ENCODE data around the gene DNAH10. TPM values are rescaled to one million over a fixed set of nuclear protein-coding genes. Genes with fewer than 3 reads are reported as not detected.
A peak's percentile ranks its signal among the peaks of the same experiment; 100 is the strongest.

DNAH10 gene
- total and polyA plus RNA-seq, 10 of the 15 experiments (the other 5 are each of a cell fraction or from before 2014, with no cell fraction given) = 0.01 to 0.32 (median 0.06) TPM

GRCh38 chr12:123972457-123973401, 210.6 kb downstream of the DNAH10 start, which contains the start of the genes CCDC92 and ZNF664 (continued):
- TF ChIP-seq, protein P1, sequence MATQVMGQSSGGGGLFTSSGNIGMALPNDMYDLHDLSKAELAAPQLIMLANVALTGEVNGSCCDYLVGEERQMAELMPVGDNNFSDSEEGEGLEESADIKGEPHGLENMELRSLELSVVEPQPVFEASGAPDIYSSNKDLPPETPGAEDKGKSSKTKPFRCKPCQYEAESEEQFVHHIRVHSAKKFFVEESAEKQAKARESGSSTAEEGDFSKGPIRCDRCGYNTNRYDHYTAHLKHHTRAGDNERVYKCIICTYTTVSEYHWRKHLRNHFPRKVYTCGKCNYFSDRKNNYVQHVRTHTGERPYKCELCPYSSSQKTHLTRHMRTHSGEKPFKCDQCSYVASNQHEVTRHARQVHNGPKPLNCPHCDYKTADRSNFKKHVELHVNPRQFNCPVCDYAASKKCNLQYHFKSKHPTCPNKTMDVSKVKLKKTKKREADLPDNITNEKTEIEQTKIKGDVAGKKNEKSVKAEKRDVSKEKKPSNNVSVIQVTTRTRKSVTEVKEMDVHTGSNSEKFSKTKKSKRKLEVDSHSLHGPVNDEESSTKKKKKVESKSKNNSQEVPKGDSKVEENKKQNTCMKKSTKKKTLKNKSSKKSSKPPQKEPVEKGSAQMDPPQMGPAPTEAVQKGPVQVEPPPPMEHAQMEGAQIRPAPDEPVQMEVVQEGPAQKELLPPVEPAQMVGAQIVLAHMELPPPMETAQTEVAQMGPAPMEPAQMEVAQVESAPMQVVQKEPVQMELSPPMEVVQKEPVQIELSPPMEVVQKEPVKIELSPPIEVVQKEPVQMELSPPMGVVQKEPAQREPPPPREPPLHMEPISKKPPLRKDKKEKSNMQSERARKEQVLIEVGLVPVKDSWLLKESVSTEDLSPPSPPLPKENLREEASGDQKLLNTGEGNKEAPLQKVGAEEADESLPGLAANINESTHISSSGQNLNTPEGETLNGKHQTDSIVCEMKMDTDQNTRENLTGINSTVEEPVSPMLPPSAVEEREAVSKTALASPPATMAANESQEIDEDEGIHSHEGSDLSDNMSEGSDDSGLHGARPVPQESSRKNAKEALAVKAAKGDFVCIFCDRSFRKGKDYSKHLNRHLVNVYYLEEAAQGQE (IDR thresholded peaks at IDR 0.05; ENCODE audit: low read depth, low read length) = no peak
- TF ChIP-seq WRNIP1 (IDR thresholded peaks at IDR 0.05; ENCODE audit: borderline replicate concordance, low read depth, low read length) = no peak
- TF ChIP-seq ZNF274 (IDR thresholded peaks at IDR 0.05; ENCODE audit: insufficient read depth, insufficient read length) = no peak
- TF ChIP-seq BACH1 (IDR thresholded peaks at IDR 0.05; ENCODE audit: borderline replicate concordance) = peak; percentile 64; the same call in 1 of the 2 replicates
- TF ChIP-seq IKZF2 (IDR thresholded peaks at IDR 0.05) = no peak
- no peak for TF ChIP-seq BMI1 (IDR thresholded peaks at IDR 0.05; ENCODE audit: borderline replicate concordance)
- TF ChIP-seq MXI1 (IDR thresholded peaks at IDR 0.05; ENCODE audit: low read depth, low read length) = no peak
- TF ChIP-seq, protein P2, sequence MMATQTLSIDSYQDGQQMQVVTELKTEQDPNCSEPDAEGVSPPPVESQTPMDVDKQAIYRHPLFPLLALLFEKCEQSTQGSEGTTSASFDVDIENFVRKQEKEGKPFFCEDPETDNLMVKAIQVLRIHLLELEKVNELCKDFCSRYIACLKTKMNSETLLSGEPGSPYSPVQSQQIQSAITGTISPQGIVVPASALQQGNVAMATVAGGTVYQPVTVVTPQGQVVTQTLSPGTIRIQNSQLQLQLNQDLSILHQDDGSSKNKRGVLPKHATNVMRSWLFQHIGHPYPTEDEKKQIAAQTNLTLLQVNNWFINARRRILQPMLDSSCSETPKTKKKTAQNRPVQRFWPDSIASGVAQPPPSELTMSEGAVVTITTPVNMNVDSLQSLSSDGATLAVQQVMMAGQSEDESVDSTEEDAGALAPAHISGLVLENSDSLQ (IDR thresholded peaks at IDR 0.05) = no peak
- TF ChIP-seq LARP7 (IDR thresholded peaks at IDR 0.05) = peak; percentile 64; the same call in 1 of the 2 replicates
- TF ChIP-seq, protein P3, sequence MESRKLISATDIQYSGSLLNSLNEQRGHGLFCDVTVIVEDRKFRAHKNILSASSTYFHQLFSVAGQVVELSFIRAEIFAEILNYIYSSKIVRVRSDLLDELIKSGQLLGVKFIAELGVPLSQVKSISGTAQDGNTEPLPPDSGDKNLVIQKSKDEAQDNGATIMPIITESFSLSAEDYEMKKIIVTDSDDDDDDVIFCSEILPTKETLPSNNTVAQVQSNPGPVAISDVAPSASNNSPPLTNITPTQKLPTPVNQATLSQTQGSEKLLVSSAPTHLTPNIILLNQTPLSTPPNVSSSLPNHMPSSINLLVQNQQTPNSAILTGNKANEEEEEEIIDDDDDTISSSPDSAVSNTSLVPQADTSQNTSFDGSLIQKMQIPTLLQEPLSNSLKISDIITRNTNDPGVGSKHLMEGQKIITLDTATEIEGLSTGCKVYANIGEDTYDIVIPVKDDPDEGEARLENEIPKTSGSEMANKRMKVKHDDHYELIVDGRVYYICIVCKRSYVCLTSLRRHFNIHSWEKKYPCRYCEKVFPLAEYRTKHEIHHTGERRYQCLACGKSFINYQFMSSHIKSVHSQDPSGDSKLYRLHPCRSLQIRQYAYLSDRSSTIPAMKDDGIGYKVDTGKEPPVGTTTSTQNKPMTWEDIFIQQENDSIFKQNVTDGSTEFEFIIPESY (IDR thresholded peaks at IDR 0.05) = no peak
- no peak for TF ChIP-seq SKIL (IDR thresholded peaks at IDR 0.05; ENCODE audit: low read depth, poor library complexity, severe bottlenecking)
- no peak for TF ChIP-seq ZBED1 (IDR thresholded peaks at IDR 0.05; ENCODE audit: borderline replicate concordance)
- TF ChIP-seq TCF12 (IDR thresholded peaks at IDR 0.05; ENCODE audit: low read depth, low read length) = peak; percentile 60; the same call in 1 of the 2 replicates
- no peak for TF ChIP-seq SMAD5 (IDR thresholded peaks at IDR 0.05; ENCODE audit: low read depth)
- TF ChIP-seq JUND (IDR thresholded peaks at IDR 0.05; ENCODE audit: low read depth, low read length) = no peak
- TF ChIP-seq CHD1 (IDR thresholded peaks at IDR 0.05; ENCODE audit: low read depth, low read length) = no peak
- peak; percentile 71 for TF ChIP-seq NRF1 (conservative IDR thresholded peaks at IDR 0.05; ENCODE audit: low read depth, low read length)
- TF ChIP-seq SMARCA5 (IDR thresholded peaks at IDR 0.05) = peak; percentile 68
- no peak for TF ChIP-seq SRF (IDR thresholded peaks at IDR 0.05; ENCODE audit: low read depth in 2 of 2, low read length in 2 of 2)
- TF ChIP-seq BRCA1 (IDR thresholded peaks at IDR 0.05; ENCODE audit: low read depth, low read length) = no peak
- no peak for TF ChIP-seq FOS (IDR thresholded peaks at IDR 0.05; ENCODE audit: borderline replicate concordance, extremely low read depth, insufficient read length)
- TF ChIP-seq PML (IDR thresholded peaks at IDR 0.05; ENCODE audit: low read length) = no peak
